HG03469 (cell line): Measurements from ENCODE around the gene RNFT2.

Source experiments
- ATAC-seq: cut with Tn5 transposase; IDR thresholded peaks from one replicate; pipeline ENCODE4 v1.9.1; 2021; ENCODE audit warnings: mild to moderate bottlenecking, moderate library complexity, moderate number of reproducible peaks; ENCODE audit not compliant: unreplicated experiment

Gene RNFT2

GRCh38 chr12:116820064-116820656 is 82.0 kb downstream of the RNFT2 start:
- ATAC-seq = no peak

DNA sequence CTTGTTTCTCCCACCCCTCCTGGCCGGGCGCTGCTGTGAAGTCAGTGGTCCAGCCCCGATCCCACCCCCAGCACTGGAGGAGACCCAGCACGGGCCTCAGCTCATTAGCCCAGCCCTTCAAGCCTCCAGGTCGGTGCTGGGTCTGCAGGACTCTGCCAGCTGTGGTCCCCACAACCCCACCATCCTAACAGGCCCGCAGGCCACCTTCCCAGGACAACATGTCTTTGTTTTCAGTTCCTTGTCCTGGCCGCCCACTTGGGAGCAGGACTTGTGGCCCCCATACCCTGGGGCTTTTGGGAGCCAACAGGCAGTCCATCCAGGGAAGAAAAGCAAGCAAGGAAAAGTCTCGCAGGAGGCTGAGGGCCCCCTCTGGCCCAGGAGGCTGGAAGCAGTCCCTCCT is 83.2 kb downstream of the RNFT2 start:
- no peak for ATAC-seq

DNA sequence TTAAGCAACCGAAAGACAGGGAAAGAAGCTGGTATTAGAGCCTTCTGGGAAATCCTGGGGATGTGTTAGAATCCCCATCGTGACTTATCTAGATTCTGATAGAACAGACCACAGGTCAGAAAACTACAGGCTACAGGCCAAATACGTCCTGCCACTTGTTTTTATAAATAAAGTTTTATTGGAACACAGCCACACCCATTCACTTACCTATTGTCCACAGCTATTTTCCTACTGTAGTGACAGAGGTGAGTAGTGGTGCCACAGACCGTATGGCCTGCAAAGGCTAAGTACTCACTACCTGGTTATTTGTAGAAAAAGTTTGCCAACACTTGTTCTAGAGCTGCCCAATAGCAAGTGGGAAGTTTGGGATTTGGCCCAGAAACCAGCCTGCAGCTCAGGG is 89.3 kb downstream of the RNFT2 start:
- ATAC-seq = no peak

- no peak for ATAC-seq
Measured at GRCh38 chr12:116832353-116832752, 94.2 kb downstream of the RNFT2 start.

DNA sequence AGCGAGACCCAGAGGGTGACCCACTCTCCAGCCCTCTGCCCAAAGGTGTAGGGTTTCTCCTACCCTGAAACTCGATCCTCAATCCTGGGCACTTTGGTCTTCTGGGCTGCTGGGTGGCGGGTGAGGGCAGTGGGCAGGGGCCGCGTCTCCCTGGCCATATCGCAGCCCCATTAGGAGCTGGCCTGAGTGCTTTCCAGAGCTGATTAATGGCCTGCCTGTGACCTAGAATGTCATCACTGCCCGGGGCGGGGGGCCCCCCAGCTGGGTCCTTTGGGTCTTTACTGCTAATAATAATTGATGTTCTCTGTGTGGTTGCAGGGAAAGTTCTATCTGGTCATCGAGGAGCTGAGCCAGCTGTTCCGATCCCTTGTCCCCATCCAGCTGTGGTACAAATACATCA is 95.4 kb downstream of the RNFT2 start:
- ATAC-seq = no peak

GRCh38 chr12:116835484-116835883 is 97.4 kb downstream of the RNFT2 start:
- no peak for ATAC-seq

GRCh38 chr12:116837097-116837496 is 99.0 kb downstream of the RNFT2 start:
- no peak for ATAC-seq

- ATAC-seq = no peak
Measured at GRCh38 chr12:116838365-116838764, 100.2 kb downstream of the RNFT2 start.

GRCh38 chr12:116839287-116839830 is 101.2 kb downstream of the RNFT2 start:
- no peak for ATAC-seq

GRCh38 chr12:116843085-116843484 is 105.0 kb downstream of the RNFT2 start:
- no peak for ATAC-seq

- ATAC-seq = no peak
Measured at GRCh38 chr12:116849216-116849615, 111.1 kb downstream of the RNFT2 start.

DNA sequence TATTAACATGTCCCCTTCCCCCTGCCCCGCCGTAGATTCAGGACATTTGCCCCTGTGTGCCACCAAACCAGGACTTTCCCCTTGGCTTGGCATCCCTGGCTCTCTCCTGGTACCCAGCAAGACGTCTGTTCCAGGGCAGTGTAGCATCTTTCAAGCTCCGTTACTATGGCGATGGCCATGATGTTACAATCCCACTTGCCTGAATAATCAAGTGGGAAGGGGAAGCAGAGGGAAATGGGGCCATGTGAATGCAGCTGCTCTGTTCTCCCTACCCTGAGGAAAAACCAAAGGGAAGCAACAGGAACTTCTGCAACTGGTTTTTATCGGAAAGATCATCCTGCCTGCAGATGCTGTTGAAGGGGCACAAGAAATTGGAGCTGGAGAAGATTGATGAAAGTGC is 114.2 kb downstream of the RNFT2 start:
- ATAC-seq = no peak

- no peak for ATAC-seq
Measured at GRCh38 chr12:116853507-116853906, 115.4 kb downstream of the RNFT2 start.

DNA sequence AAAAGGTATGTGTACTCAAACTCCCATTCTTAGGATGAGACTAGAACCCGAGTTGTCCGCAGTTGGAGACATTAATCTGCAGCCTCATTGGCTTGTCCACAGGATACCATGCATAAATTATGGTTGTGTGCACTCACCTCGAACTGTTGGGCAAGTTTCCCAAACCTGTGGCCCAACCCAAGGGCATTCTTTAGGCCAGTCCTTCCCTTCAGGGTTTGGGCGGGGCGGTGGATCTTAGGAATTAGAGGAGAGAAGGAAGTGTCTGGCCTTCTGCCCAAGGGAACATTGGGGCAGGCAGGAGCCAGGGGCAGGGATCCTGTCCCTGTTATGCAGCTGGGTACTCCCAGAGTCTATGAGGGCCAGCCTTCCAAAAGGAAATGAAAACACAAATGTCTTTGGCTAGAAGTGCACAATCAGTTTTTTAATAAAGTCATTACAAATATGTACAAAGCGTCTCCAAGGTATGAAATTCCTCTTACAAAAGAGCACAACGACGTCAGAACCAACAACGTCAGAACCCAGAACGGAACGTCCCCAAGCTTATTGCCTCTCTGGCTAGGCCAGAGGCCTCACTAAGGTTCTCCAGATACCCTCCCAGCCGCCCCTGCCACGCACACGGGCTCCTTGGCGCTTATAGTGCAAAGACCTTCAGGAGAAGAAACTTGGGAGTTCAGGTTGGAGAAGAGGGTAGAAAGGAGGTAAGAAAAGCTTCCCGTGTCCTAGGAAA is 117.8 kb downstream of the RNFT2 start:
- ATAC-seq = no peak

DNA sequence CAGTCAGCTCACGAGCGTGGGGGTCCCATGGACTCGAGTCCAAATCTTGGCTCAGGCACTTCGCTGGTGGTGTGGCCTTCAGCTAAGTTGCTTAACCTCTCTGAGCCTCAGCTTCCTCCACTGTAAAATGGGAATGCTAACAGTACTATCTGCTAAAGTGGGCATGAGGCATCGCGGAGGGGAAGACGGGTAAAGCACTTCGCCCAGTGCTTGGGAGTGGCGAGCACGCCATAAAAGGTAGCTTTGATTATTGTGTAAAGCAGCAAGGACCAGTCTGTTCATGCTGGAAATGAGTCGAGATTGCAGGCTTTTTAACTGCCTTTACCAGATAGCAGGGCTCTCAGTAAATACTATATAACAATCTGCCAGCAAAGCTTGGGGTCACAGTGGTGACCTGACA is 118.6 kb downstream of the RNFT2 start:
- ATAC-seq = no peak

DNA sequence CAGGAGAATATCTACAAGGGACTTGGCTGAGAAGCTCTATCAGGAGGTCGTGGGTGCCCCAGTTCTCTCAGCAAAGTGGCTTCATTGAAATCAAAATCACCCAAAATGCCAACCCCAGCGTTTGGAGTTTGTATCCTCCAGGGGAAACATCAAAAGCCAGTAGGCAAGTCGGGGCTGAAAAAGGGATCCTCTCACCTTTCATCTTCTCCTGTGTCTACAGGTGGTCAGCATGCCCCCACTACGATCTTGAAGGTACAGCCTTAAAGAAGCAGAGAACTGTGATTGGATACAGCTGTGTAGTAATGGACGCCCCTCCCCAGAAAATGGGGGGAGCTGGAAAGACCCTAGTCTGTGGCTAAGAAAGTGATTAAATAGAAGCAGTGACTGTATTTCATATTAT is 121.0 kb downstream of the RNFT2 start:
- ATAC-seq = no peak

- no peak for ATAC-seq
Measured at GRCh38 chr12:116860263-116860662, 122.1 kb downstream of the RNFT2 start.

GRCh38 chr12:116861320-116861719 is 123.2 kb downstream of the RNFT2 start:
- peak; percentile 67 for ATAC-seq

- no peak for ATAC-seq
Measured at GRCh38 chr12:116862167-116862566, 124.1 kb downstream of the RNFT2 start.

GRCh38 chr12:116863275-116863767 is 125.2 kb downstream of the RNFT2 start:
- no peak for ATAC-seq

- no peak for ATAC-seq
Measured at GRCh38 chr12:116864371-116865160, 126.5 kb downstream of the RNFT2 start.
